GM12801 (cell line): ENCODE data around the gene ZNF652.

Source experiments
- CTCF ChIP-seq: IDR thresholded peaks from one replicate; pipeline ENCODE4 v1.5.1; 2011; ENCODE audit warnings: control low read depth; ENCODE audit not compliant: insufficient read length; ENCODE audit errors: extremely low read depth

ZNF652 gene

GRCh38 chr17:49280918-49281317 is 81.1 kb downstream of the ZNF652 start:
- TF ChIP-seq CTCF = no peak

GRCh38 chr17:49280061-49280460 is 82.0 kb downstream of the ZNF652 start:
- no peak for TF ChIP-seq CTCF

- no peak for TF ChIP-seq CTCF
Observed at GRCh38 chr17:49278076-49278475, 84.0 kb downstream of the ZNF652 start.

- TF ChIP-seq CTCF = no peak
Observed at GRCh38 chr17:49277638-49278037, 84.4 kb downstream of the ZNF652 start.

GRCh38 chr17:49269356-49269755 is 92.7 kb downstream of the ZNF652 start:
- TF ChIP-seq CTCF = no peak

GRCh38 chr17:49267912-49268311 is 94.1 kb downstream of the ZNF652 start:
- no peak for TF ChIP-seq CTCF

- TF ChIP-seq CTCF = no peak
Observed at GRCh38 chr17:49266233-49266632, 95.8 kb downstream of the ZNF652 start.

GRCh38 chr17:49260817-49261291 is 101.2 kb downstream of the ZNF652 start:
- no peak for TF ChIP-seq CTCF
